A549 treated with CORT108297 at 1 μM for 4 hours (cell line): ENCODE results near the gene RPL29. TPM values are rescaled to one million over a fixed set of nuclear protein-coding genes. Genes with fewer than 3 reads are reported as not detected.

Source experiments
- total RNA-seq: library from RNA; stranded (reverse); fragments of 200-300 nt; extraction: Qiagen RNA extraction; gene quantifications from 5 replicates; pipeline ENCODE4 v1.2.3, GENCODE V29; 2022

RPL29 gene
- total RNA-seq: 1,305 to 1,473 TPM (median 1,350 TPM) in 5 replicates

GRCh38 chr3:51995346-51996163 is at the start of gene RPL29:
Gene RPL29, minus strand, starts transcription at chr3:51995895. Its CDS starts 434 bp downstream, at chr3:51995461.

GRCh38 chr3:51982838-51983577 is 12.7 kb downstream of the RPL29 start, which contains the start of gene ACY1:
Gene ACY1, plus strand, starts transcription at chr3:51983535. Its CDS starts 530 bp downstream, at chr3:51984065.

DNA sequence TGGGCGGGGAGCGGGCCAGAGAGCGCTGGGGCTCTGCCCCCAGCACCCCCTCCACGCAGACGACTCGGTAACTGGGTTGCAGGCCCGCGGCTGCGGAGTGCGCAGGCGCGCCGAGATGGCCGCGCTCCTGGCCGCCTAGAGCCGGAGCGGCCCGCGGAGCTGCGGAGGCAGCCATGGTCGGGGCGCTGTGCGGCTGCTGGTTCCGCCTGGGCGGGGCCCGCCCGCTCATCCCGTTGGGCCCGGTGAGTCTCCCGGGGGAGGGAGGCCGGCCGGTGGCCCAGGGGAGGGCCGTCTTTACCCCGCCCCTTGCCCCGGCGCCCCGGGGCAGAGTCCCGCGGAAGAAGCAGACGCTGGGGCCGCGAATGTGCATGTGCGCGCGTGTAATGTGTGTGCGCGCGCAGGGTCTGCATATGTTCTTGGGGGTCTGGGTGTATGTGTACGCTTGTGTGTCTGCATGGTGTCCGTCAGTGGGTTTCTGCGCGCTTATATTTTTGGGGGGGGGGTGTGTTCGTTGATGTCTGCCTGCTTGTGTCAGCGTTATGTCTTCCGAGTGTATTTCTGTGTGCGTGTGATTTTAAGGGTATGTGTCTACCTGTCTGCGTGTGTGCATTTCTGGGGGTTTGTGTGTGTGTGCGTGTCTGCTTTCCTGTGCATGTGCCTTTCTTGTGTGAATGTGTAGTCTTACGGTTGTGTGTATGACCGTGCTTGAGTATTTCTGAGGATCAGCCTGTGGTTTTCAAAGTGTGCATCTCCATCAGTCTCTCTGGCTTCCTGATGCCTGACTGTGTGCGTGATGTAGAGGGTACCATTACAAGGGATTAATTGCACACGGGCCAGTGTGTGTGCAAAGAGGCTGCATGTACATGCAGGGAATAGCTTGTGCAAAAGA is 20.5 kb downstream of the RPL29 start, which contains the start of gene ABHD14A:
Gene ABHD14A, plus strand, starts transcription at position 102 of the 889 bp plus-strand sequence. Its CDS starts 72 bp downstream, at position 174.

GRCh38 chr3:51967384-51968169 is 28.1 kb downstream of the RPL29 start, which contains the start of gene PCBP4:
Gene PCBP4, minus strand, starts transcription at chr3:51967454. Its CDS starts 6,214 bp downstream, at chr3:51961240.

DNA sequence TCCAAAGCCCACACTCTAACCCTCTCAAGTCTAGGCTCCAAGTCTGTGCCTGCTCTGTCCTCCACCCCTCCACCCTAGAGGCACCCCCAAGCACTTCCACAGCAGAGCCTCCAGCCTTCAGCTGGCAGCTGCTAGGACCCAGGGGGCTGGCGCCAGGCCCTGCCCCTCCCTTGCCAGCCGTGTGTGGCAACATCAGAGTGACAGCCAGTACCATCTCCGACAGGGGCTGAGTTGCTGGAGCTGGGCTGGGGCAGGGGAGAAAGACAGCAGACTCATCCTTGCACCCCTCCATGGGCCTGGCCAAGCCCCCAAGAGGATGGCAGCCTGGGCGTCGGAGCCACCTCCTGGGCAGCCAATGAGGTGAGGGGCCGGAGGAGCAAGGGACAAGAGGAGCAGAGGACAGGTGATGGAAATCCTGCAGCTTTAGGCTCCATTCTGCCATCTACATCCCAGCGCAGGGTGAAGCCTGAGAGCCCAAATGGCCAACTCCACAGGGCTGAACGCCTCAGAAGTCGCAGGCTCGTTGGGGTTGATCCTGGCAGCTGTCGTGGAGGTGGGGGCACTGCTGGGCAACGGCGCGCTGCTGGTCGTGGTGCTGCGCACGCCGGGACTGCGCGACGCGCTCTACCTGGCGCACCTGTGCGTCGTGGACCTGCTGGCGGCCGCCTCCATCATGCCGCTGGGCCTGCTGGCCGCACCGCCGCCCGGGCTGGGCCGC is 40.4 kb downstream of the RPL29 start, which contains the start of gene GPR62:
Gene GPR62, plus strand, starts transcription at position 207 of the 718 bp plus-strand sequence. Its CDS starts 272 bp downstream, at position 479.

Other genes starting within 250 kb of the RPL29 start
- not detected in 5 replicates for gene IQCF6, start 216.7 kb downstream of the RPL29 start, total RNA-seq
- not detected in 5 replicates for gene IQCF2, start 134.3 kb downstream of the RPL29 start, total RNA-seq
- not detected in 5 replicates for gene IQCF5, start 120.3 kb downstream of the RPL29 start, total RNA-seq
- 0.20 TPM in 1 of 5 replicates, not detected in the others for gene IQCF1, start 92.5 kb downstream of the RPL29 start, total RNA-seq
- gene RRP9, start 54.0 kb downstream of the RPL29 start, total RNA-seq: 38.5 to 53.0 TPM (median 51.1 TPM) in 5 replicates
- gene PARP3, start 53.5 kb downstream of the RPL29 start, total RNA-seq: 9.9 to 10.8 TPM (median 10.6 TPM) in 5 replicates
- gene GPR62, start 40.5 kb downstream of the RPL29 start, total RNA-seq: not detected in 5 replicates
- 10.8 to 15.6 TPM (median 14.3 TPM) in 5 replicates for gene PCBP4, start 28.4 kb downstream of the RPL29 start, total RNA-seq
- gene ABHD14B, start 21.8 kb downstream of the RPL29 start, total RNA-seq: 25.4 to 35.6 TPM (median 35.3 TPM) in 5 replicates
- 13.2 to 16.8 TPM (median 15.4 TPM) in 5 replicates for gene ABHD14A, start 20.8 kb downstream of the RPL29 start, total RNA-seq
- gene ACY1, start 12.4 kb downstream of the RPL29 start, total RNA-seq: 20.9 to 28.2 TPM (median 26.8 TPM) in 5 replicates
- gene DUSP7, start 60.7 kb upstream of the RPL29 start, total RNA-seq: 14.8 to 17.7 TPM (median 16.2 TPM) in 5 replicates
- 15.1 to 20.8 TPM (median 19.8 TPM) in 5 replicates for gene POC1A, start 158.5 kb upstream of the RPL29 start, total RNA-seq
- 46.3 to 53.0 TPM (median 51.6 TPM) in 5 replicates for gene ALAS1, start 202.3 kb upstream of the RPL29 start, total RNA-seq
- 0.05 to 0.13 TPM in 2 of 5 replicates, not detected in the others for gene TLR9, start 229.8 kb upstream of the RPL29 start, total RNA-seq
- 64.4 to 82.1 TPM (median 75.0 TPM) in 5 replicates for gene TWF2, start 243.3 kb upstream of the RPL29 start, total RNA-seq
- 4.7 to 6.1 TPM (median 5.1 TPM) in 5 replicates for gene PPM1M, start 249.9 kb upstream of the RPL29 start, total RNA-seq